ENCODE results near the gene RPS4Y1. TPM values are rescaled to one million over a fixed set of nuclear protein-coding genes. Genes with fewer than 3 reads are reported as not detected.

RPS4Y1 gene
- total RNA-seq, 1 experiment from 2014 or later: 176 TPM

GRCh38 chrY:2867469-2867868 is 26.1 kb downstream of the RPS4Y1 start:
- TF ChIP-seq EZH2phosphoT487 (IDR thresholded peaks at IDR 0.05; ENCODE audit: borderline replicate concordance) (no peak), MAX (IDR thresholded peaks at IDR 0.05) (no peak), TCF7L2 (IDR thresholded peaks at IDR 0.05; ENCODE audit: borderline replicate concordance, extremely low read depth, insufficient read depth, insufficient read length) (no peak), ZNF274 (IDR thresholded peaks at IDR 0.05; ENCODE audit: low read depth, low read length) (no peak), CBX3 (IDR thresholded peaks at IDR 0.05; ENCODE audit: low read depth) (no peak), SP1 (IDR thresholded peaks at IDR 0.05; ENCODE audit: low read depth) (no peak), JUND (IDR thresholded peaks at IDR 0.05) (no peak), ELF1 (IDR thresholded peaks at IDR 0.05; ENCODE audit: borderline replicate concordance, low read depth) (no peak), POLR2AphosphoS5 (IDR thresholded peaks at IDR 0.05; ENCODE audit: low read depth, low read length) (no peak), EZH2 (IDR thresholded peaks at IDR 0.05) (no peak), RAD21 (IDR thresholded peaks at IDR 0.05; ENCODE audit: low read depth) (no peak), SRF (IDR thresholded peaks at IDR 0.05; ENCODE audit: low read depth) (no peak)
- TF ChIP-seq, protein P1, sequence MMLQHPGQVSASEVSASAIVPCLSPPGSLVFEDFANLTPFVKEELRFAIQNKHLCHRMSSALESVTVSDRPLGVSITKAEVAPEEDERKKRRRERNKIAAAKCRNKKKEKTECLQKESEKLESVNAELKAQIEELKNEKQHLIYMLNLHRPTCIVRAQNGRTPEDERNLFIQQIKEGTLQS (IDR thresholded peaks at IDR 0.05): no peak
- TF ChIP-seq, protein P2, sequence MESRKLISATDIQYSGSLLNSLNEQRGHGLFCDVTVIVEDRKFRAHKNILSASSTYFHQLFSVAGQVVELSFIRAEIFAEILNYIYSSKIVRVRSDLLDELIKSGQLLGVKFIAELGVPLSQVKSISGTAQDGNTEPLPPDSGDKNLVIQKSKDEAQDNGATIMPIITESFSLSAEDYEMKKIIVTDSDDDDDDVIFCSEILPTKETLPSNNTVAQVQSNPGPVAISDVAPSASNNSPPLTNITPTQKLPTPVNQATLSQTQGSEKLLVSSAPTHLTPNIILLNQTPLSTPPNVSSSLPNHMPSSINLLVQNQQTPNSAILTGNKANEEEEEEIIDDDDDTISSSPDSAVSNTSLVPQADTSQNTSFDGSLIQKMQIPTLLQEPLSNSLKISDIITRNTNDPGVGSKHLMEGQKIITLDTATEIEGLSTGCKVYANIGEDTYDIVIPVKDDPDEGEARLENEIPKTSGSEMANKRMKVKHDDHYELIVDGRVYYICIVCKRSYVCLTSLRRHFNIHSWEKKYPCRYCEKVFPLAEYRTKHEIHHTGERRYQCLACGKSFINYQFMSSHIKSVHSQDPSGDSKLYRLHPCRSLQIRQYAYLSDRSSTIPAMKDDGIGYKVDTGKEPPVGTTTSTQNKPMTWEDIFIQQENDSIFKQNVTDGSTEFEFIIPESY (IDR thresholded peaks at IDR 0.05; ENCODE audit: extremely low read depth, insufficient replicate concordance, low read length): no peak
- DNase-seq (ENCODE audit: low read depth, low spot score): no peak
- BruUV-seq (replicated peaks): no TSS peak
- ATAC-seq: no peak
- intact Hi-C loops (cut with micrococcal nuclease): no loop called here
- H3K27ac ChIP-seq (ENCODE audit: low read depth, low read length): no peak overlapping the region
- CTCF ChIA-PET: no interaction called here
- no peaks in the 10 kb centered on the region for H3K9me2 ChIP-seq (ENCODE audit: insufficient read depth)
- H3K79me2 ChIP-seq (ENCODE audit: insufficient read depth, low read length): peaks cover 17% of the 10 kb centered on the region
- no peaks in the 10 kb centered on the region for H4K20me1 ChIP-seq (ENCODE audit: insufficient read depth)
- H3K9me3 ChIP-seq (ENCODE audit: control insufficient read depth in 1 of 2, insufficient read depth in 1 of 2, low read depth in 1 of 2, low read length in 2 of 2): no peaks in the 10 kb centered on the region
- POLR2A ChIA-PET: no interaction called here
- no peak overlapping the region for H2AFZ ChIP-seq (ENCODE audit: low read depth, low read length, poor library complexity, severe bottlenecking)
- RAD21 ChIA-PET (ENCODE audit: low non-redundant PET in 1 of 2, low total read pairs in 2 of 2, uncharacterized antibody in 2 of 2, unreplicated experiment in 2 of 2): no interaction called here
- no peak overlapping the region for H3K4me3 ChIP-seq (replicated peaks in 1 of 2; ENCODE audit: low read depth in 1 of 2, low read length in 2 of 2)
- H3K36me3 ChIP-seq (ENCODE audit: control insufficient read depth in 1 of 2, insufficient read depth in 2 of 2, low read length in 2 of 2): no peaks in the 10 kb centered on the region
- no peak overlapping the region for H3K9ac ChIP-seq (ENCODE audit: low read length)
- H3K4me1 ChIP-seq (ENCODE audit: control insufficient read depth in 1 of 2, insufficient read depth in 2 of 2, low read length in 2 of 2): no peaks in the 10 kb centered on the region
- H3K4me2 ChIP-seq (ENCODE audit: low read length): no peak overlapping the region
- H3K27me3 ChIP-seq (ENCODE audit: insufficient read depth, low read length): no peaks in the 10 kb centered on the region
